Hematopoietic multipotent progenitor cell treated with erythropoietin and hydrocortisone succinate and interleukin-3 and kit ligand, for 17 days (in vitro differentiated cells): Measurements from ENCODE around the gene OR52K1.
"Not testable (repeated sequence)": the region's sequence is repeated elsewhere in the genome, so short reads cannot be mapped to it uniquely, and the experiment has no call there.

Experiments
- DNase-seq: peaks from one replicate; pipeline ENCODE4 v3.0.0-alpha.2; 2015; ENCODE audit warnings: low spot score

Gene OR52K1

DNA sequence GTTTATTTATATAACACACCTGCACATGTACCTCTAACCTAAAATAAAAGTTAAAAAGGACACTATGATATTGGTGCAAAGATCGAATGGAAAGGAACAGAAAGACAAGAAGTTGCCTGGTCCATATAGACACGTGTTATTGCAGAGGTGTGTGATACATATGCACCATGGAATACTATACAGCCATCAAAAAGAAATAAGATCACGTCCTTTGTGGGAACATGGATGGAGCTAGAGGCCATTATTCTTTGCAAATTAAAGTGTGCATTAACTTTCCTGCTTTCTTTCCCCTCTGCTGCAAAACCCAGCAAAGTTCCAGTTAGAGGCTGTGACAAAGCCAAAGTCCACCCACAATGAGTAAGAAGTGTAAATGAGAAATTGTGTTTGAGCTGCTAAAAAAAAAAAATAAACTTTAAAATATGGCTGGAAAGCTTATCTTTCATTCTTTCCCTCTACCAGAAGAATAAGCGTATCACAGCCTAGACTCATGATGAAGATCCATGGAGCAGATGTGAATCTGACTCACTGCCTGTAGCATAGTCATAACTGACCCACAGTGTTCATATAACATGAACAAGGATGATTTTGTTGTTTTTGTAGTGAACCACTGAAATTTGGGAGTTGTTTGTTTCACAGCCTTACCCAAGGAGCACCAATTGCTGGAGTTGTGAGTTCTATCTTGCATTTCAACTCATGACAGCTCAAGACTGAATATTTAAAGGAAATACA, 9.6 kb downstream of the OR52K1 start:
- DNase-seq = no peak

DNA sequence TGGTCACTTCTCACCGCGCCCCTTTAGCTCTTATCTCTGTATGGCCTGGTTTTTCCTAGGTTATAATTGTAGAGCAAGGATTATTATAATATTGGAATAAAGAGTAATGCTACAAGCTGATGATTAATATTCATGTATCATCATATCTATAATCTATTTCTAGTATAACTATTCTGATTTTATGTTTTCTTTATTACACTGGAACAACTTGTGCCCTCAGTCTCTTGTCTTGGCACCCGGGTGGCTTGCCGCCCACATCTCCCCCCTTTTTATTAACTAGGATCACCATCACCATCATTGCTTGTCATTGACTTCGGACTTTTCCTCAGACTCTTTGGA, 11.0 kb downstream of the OR52K1 start:
- DNase-seq = no peak

- DNase-seq = no peak
Measured at GRCh38 chr11:4495487-4495886, 13.0 kb downstream of the OR52K1 start.

DNA sequence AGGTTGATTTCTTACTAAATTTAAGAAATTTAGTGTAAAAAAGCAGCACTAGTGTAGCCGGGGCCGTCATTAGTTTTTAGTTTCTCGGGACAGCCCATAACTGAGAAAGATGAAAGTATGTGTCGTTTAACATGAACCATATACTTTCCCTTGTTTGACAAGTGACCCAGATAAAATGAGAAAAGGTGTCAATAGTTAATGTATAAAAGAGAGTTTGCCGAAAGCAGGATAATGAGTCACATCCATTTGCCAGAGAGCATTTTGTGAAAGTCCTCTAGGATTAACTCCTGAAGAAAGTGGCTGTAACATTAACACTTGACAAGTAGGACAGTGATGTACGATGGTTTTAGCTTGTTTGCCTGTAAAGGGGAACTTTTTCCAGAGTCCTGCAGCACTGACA, 13.5 kb downstream of the OR52K1 start:
- DNase-seq = no peak

DNA sequence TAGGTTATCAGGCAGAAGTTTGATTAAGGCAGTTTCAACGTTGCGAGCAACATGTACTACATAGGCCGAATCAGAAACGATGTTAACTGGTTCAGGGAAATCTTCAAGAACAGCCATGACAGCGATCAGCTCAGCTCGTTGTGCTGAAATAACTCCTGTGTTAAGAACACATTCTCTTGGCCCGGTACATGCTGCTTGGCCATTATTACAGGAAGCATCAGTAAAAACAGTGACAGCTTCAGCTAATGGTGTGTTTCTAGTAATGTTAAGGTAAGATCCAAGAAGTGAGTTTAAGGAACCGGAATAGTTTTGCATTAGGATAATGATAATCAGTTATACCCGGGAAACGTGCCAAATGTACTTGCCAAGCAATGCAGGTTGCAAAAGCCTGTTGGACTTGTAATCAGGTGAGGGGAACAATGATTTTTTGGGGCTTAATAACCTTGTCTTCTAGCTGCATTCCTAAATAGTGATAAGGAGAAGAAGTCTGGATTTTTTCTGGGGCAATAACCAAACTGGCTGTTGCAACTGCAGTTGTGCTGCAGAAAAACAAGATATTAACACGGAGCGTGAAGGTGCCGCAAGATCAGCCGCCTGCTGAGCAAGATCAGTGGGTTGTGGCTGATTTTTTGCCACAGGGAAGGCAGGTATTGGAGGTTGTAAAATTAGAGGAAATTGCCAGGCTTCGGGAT, 14.3 kb downstream of the OR52K1 start:
- no peak for DNase-seq

- DNase-seq = no peak
Measured at GRCh38 chr11:4508886-4509285, 26.4 kb downstream of the OR52K1 start.

DNA sequence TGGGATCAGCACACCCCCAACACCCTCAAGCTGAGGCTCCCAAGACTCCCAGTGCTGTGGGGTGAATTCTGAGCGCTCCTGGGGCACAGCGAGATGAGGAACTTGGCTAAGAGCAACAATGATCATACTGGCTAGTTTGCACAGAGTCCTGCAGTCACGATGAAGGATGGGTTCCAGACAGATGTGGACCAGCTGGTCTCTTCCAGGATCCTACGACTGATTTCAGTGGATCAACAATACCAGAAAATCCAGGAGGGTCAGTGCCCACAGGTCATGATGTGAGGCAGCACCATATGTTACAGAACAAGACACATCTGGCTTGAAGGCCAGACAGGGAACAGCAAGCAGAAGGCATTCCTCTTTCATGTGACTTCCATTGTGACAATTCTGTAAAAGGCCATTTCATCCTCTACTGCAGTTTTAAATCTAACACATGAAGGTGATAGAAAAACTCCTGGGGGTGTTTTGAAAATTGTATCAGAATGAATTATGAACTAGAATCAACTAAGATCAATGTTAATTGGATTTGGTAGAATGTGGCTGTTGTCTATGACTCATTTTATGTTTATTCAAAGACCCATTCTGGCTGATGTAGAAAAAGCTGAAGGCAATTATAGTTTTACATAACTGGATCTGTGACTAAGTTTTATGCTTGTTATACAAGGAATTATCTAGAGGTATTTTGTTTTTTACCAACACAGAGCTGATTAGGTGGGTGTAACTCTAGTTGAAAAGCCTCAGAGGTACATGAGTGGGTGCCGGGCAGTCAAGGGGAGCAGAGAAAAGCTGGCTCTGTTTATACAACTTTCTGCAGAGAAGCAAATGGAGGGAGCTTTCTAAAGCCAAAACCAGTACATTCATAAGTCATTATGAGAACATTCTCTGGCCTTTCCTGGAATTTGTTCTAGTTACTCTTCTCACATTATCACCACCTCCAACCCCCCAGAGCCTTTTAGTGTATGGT, 29.1 kb downstream of the OR52K1 start:
- DNase-seq = no peak

GRCh38 chr11:4514196-4514595, 31.8 kb downstream of the OR52K1 start:
- DNase-seq = no peak

DNA sequence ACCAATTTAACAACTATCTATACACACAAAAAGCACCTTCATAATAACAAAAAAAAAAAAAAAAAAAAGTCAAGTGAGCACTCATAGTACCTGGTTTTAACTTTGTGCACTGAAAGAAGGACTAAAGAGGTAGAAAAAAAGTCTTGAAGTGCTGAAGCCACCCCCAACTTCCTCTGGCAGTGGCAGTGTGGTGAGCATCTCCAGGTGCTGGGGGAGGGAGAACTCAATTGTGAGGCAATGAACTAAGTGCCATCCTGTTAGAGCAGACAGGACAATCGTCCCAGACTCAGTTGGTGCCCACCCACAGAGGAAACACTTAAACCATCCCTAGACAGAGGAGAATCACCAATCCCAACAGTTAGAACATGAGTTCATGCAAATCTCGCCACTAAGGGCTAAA, 39.9 kb downstream of the OR52K1 start:
- no peak for DNase-seq

GRCh38 chr11:4522752-4523151, 40.3 kb downstream of the OR52K1 start:
- DNase-seq = no peak

- DNase-seq = no peak
Measured at GRCh38 chr11:4523666-4524065, 41.2 kb downstream of the OR52K1 start.

GRCh38 chr11:4527926-4528325, 45.5 kb downstream of the OR52K1 start:
- DNase-seq = no peak

- not testable (repeated sequence) for DNase-seq
Measured at GRCh38 chr11:4531686-4532085, 49.2 kb downstream of the OR52K1 start.

DNA sequence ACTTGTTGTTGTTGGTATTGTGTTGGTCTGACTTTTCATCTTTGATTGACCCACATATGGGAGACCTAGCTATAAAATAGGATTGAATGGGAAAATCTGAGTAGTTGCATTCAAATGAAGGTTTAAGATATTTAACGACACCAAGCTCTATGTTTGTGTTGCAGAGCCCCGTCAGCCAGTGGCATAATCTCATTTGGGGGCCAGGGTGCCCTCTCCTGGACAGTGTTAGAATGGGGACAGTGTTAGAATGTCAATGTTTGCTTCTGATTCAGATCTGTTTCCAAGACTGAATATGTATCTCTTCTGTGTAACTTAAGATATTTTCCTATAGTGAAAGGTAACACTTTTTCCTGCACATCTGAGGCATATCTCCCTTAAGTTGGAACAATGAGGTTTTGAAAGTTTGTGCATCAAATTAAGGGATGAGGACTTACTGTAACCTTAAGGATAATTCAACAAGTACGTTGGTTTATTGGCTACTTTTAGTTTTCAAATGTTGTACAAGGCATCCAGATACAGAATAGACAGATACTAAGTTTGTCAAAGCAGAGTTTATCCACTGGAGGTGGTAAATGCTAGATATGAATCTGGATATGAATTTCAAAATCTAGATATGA, 57.3 kb downstream of the OR52K1 start:
- peak; percentile 21 for DNase-seq

DNA sequence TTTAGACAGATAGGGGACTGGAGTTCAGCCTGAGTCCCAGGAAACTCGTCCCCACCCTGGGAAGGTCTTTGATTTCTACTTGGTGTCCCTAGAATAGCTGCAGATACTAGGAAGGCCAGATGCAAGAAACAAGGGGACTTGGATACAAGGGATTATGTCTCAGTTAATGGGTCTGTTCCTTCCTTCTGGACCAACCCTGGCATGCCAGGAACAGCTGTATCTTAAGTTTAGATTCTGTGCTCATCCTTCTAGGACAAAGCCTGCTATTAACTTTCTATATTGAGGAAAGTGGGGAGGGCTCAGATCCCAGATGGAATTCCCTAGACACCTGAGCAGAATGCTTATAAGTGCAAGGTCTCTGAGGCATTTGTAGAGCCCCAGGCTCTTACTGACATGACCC, 58.6 kb downstream of the OR52K1 start:
- DNase-seq = no peak
